Ovary (tissue), 3 donors: ENCODE measurements around the gene PCDHGB4.
"Not testable (repeated sequence)": the region's sequence is repeated elsewhere in the genome, so short reads cannot be mapped to it uniquely, and the experiment has no call there.

Source experiments
- EP300 ChIP-seq: sonication (generic); formaldehyde crosslinking; IDR thresholded peaks from one replicate; pipeline ENCODE4 v1.6.1; 2017; ENCODE audit warnings: antibody characterized with exemption
- POLR2A ChIP-seq: fragments of 450-650 bp; IDR thresholded peaks from one replicate; pipeline ENCODE4 v1.6.1; 2017; ENCODE audit warnings: antibody characterized with exemption, mild to moderate bottlenecking, moderate library complexity
- TF ChIP-seq, protein P1 (sequence below), 3 donors: fragments of 450-650 bp in 2 of 3; fragments of 200-600 bp in 1 of 3; IDR thresholded peaks; one replicate each; pipeline versions ENCODE4 v1.5.1 to v1.8.0; 2016 to 2022; ENCODE audit warnings: antibody characterized with exemption in 3 of 3, mild to moderate bottlenecking in 1 of 3
- donor health status: DM: no; HTN: no; CAD: no.

DNA sequence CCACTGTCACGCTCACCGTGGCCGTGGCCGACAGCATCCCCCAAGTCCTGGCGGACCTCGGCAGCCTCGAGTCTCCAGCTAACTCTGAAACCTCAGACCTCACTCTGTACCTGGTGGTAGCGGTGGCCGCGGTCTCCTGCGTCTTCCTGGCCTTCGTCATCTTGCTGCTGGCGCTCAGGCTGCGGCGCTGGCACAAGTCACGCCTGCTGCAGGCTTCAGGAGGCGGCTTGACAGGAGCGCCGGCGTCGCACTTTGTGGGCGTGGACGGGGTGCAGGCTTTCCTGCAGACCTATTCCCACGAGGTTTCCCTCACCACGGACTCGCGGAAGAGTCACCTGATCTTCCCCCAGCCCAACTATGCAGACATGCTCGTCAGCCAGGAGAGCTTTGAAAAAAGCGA is 45.2 kb downstream of the PCDHGB4 start:
- TF ChIP-seq, protein P1, sequence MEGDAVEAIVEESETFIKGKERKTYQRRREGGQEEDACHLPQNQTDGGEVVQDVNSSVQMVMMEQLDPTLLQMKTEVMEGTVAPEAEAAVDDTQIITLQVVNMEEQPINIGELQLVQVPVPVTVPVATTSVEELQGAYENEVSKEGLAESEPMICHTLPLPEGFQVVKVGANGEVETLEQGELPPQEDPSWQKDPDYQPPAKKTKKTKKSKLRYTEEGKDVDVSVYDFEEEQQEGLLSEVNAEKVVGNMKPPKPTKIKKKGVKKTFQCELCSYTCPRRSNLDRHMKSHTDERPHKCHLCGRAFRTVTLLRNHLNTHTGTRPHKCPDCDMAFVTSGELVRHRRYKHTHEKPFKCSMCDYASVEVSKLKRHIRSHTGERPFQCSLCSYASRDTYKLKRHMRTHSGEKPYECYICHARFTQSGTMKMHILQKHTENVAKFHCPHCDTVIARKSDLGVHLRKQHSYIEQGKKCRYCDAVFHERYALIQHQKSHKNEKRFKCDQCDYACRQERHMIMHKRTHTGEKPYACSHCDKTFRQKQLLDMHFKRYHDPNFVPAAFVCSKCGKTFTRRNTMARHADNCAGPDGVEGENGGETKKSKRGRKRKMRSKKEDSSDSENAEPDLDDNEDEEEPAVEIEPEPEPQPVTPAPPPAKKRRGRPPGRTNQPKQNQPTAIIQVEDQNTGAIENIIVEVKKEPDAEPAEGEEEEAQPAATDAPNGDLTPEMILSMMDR (IDR thresholded peaks at IDR 0.05), result not testable (repeated sequence)
- TF ChIP-seq POLR2A, EP300: not testable (repeated sequence)
